IPS DF 6.9 (cell line): ENCODE results near the gene HIVEP2.

Source experiments
- DNase-seq: peaks from one replicate; pipeline ENCODE4 v3.0.0-alpha.2; 2013; ENCODE audit warnings: low read depth, low spot score
- H3K27ac ChIP-seq: one replicate; pipeline ENCODE4 v1.5.1; 2013; ENCODE audit warnings: low read length, control low read depth
- H3K27me3 ChIP-seq: 2 replicates; pipeline ENCODE4 v1.6.1; 2013; ENCODE audit warnings: mild to moderate bottlenecking, low read length; ENCODE audit not compliant: control insufficient read depth, insufficient read depth
- H3K36me3 ChIP-seq: 2 replicates; pipeline ENCODE4 v1.6.1; 2013; ENCODE audit warnings: low read length; ENCODE audit not compliant: control insufficient read depth, insufficient read depth
- H3K4me1 ChIP-seq: 2 replicates; pipeline ENCODE4 v1.6.1; 2013; ENCODE audit warnings: low read length; ENCODE audit not compliant: control insufficient read depth, insufficient read depth
- H3K4me3 ChIP-seq: 2 replicates; pipeline ENCODE4 v1.5.1; 2013; ENCODE audit warnings: mild to moderate bottlenecking, low read length
- H3K9me3 ChIP-seq: 2 replicates; pipeline ENCODE4 v1.6.1; 2013; ENCODE audit warnings: low read length, inconsistent platforms; ENCODE audit not compliant: control insufficient read depth, insufficient read depth
- WGBS: extraction: QIAGEN DNeasy Blood & Tissue Kit; methylation state at CpG from one replicate; pipeline ENCODE4 v1.1.7; 2013; ENCODE audit warnings: mixed read lengths, missing lambda C conversion rate; ENCODE audit not compliant: insufficient read length, insufficient coverage; 5-methylcytosine and 5-hydroxymethylcytosine counted together

HIVEP2 gene

DNA sequence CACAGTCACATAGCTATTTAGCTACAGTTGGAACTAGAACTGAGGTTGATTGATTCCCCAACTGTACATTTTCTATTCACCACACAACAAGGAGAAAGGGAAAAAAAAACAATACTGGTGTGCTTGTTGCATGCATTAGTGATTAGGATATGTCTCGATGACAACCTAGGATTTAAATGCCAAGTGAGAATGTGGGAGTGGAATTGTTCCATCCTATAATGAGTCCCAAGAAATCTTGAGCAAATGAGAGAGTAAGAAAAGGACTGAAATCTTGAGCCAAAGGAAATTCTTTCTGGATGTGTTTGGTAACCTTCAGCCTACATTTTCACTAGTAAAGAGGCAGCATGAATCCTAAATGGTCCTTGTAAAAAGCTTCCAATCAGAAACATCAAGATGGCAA is 232.7 kb downstream of the HIVEP2 start:
- no peak for DNase-seq
- Histone ChIP-seq H3K9me3 (no peaks in the 10 kb centered on the region), H3K4me3 (no peak overlapping the region), H3K4me1 (no peaks in the 10 kb centered on the region), H3K27ac (no peak overlapping the region), H3K27me3 (no peaks in the 10 kb centered on the region), H3K36me3 (no peaks in the 10 kb centered on the region)
- WGBS, result no CpG with 5 or more reads among the region's 1 CpG

DNA sequence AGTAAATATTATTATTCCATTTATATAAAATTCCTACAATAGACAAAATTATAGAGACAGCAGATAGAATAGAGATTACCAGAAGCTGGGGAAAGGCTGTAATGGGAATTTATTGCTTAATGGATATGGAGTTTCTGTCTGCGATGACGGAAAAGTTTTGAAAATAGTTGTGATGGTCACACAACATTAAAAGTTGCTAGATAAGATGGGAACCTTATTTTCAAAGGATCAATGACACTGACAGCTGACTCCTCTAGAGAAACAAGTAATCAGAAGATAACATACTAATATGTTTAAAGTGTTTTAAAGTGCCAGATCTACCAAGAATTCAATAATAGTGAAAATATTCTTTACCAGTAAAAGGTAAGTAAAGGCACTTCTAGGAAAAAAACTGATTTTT is 236.3 kb downstream of the HIVEP2 start:
- no peak for DNase-seq
- no peak overlapping the region for H3K27ac ChIP-seq
- H3K4me1 ChIP-seq, result no peaks in the 10 kb centered on the region
- no peaks in the 10 kb centered on the region for H3K27me3 ChIP-seq
- H3K9me3 ChIP-seq, result no peaks in the 10 kb centered on the region
- H3K36me3 ChIP-seq, result no peaks in the 10 kb centered on the region
- 100% methylated on average over 2 of the region's 2 CpGs for WGBS
- H3K4me3 ChIP-seq, result no peak overlapping the region

DNA sequence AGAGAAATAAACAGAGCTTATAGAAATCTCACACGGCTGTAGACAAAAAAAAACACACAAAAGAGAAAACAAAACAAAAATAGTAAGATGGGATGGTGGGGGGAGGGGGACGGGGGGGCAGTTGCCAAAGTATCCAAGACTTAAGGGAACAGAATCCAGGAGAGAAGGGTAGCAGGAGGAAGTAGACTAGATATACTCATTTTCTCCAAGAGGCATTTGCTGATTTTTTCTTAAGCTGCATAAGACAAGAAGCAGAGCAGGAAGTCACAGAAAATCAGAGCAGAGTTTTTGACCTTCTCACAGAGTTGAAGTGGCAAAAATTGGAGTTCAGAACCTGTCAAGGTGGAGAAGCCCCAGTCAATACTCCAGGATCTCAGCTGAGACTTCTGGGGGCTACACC is 237.7 kb downstream of the HIVEP2 start:
- DNase-seq, result no peak
- no peak overlapping the region for H3K27ac ChIP-seq
- no peaks in the 10 kb centered on the region for H3K27me3 ChIP-seq
- H3K9me3 ChIP-seq, result no peaks in the 10 kb centered on the region
- WGBS, result no CpG with 5 or more reads among the region's 2 CpGs
- peaks cover 3% of the 10 kb centered on the region; the same call in 1 of the 2 replicates for H3K4me1 ChIP-seq
- no peak overlapping the region for H3K4me3 ChIP-seq
- H3K36me3 ChIP-seq, result no peaks in the 10 kb centered on the region

DNA sequence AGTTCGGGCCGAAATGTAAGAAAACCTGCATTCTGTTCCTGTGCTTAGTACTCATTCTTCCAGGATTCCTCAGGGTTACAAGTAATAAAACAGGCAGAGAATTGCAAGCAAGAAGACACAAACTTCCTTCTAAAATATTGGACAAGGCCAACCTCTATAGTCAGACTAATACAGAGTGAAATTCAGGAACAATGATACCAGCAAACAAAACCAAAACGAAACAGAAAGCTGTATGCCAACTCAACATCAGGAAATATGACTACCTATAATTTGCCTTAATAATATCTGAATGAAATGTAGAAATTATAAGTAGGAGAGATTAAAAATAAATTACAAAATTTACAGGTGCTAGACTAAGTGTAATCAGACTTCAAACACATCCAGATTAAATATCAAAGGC is 238.8 kb downstream of the HIVEP2 start:
- H3K27ac ChIP-seq, result no peak overlapping the region
- no peaks in the 10 kb centered on the region for H3K9me3 ChIP-seq
- H3K36me3 ChIP-seq, result no peaks in the 10 kb centered on the region
- H3K4me1 ChIP-seq, result peaks cover 3% of the 10 kb centered on the region; the same call in 1 of the 2 replicates
- no peak overlapping the region for H3K4me3 ChIP-seq
- no peaks in the 10 kb centered on the region for H3K27me3 ChIP-seq
- no peak for DNase-seq
- WGBS, result no CpG with 5 or more reads among the region's 3 CpGs

DNA sequence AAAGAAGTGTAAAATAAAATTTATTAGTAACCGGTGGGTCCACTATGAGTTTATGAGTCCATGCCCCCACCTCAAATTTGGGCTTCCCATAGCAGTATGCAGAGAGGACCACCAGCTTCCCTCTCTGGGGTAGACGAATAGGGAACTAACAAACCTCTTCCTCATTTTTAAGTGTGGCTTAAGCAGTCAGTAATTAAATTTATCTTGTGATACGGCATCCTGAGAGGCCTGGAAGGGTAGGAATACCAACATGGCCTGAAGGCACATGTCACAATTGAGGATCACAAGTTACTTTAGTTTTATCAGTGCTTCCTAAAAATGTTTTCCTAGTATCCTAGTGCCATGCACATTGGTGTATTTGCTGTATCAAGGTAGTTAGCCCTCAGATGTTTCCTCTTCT is 239.9 kb downstream of the HIVEP2 start:
- Histone ChIP-seq H3K4me3 (no peak overlapping the region), H3K4me1 (peaks cover 3% of the 10 kb centered on the region; the same call in 1 of the 2 replicates), H3K27ac (no peak overlapping the region), H3K27me3 (no peaks in the 10 kb centered on the region), H3K9me3 (no peaks in the 10 kb centered on the region), H3K36me3 (no peaks in the 10 kb centered on the region)
- no CpG with 5 or more reads among the region's 3 CpGs for WGBS
- DNase-seq, result no peak

DNA sequence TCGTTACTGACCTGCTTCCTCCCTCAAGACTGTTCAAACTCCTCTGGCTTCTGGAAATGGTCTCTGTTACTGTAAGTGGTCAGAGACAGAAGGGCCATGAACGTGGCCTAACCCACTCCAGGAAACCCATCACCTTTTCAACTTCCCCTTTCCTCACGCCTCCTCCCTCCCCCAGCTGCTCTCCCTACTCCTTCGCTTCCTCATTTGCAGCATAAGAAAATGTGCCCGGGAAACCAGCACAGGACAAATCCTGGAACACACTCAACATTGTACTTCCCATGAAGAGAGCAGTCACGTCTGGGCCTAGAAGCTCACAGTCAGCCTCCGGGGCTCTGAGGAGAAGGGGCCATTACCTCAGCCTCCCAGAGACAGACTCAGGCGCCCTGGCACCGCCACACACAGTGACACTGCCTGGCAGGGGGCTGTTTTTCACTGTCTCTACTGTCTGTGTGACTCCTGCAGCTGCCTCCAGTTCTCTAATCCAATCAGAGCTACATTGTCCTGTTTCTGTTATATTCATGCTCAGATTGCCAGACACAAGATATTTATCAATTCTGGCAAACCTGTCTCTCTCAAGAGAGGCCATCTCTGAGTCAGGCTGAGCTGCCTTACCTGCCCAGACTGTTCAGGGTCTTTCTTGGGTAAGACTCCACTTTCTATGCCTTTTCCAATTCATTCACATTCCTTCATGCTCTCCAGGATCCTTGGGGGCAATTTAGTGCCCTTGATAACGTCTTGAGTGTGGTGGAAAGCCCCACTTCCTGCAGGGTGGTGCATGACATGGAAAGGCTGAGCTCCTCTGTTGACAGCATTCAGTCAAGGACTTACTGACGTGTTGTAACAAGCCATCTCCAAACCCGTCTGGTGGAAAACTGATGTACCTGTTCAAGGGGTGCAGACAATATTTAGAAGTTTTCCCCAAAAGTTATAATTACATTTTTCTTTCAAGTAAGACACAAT is 242.2 kb downstream of the HIVEP2 start:
- Histone ChIP-seq H3K27ac (no peak overlapping the region), H3K36me3 (no peaks in the 10 kb centered on the region), H3K27me3 (no peaks in the 10 kb centered on the region), H3K4me1 (peaks cover 3% of the 10 kb centered on the region; the same call in 1 of the 2 replicates), H3K4me3 (no peak overlapping the region), H3K9me3 (no peaks in the 10 kb centered on the region)
- WGBS, result no CpG with 5 or more reads among the region's 12 CpGs
- DNase-seq, result no peak
